A549 (cell line): ENCODE measurements around the gene TTLL11.

Source experiments
- BHLHE40 ChIP-seq: IDR thresholded peaks from 2 replicates; pipeline ENCODE4 v1.6.1; 2012; ENCODE audit warnings: low read depth, low read length, inconsistent platforms
- EHF ChIP-seq: fragments of 250-450 bp; sonication (Bioruptor Pico); IDR thresholded peaks from 2 replicates; pipeline ENCODE4 v1.5.0; 2020; ENCODE audit warnings: mild to moderate bottlenecking
- HDAC2 ChIP-seq: fragments of 200-600 bp; sonication (generic); IDR thresholded peaks from 2 replicates; pipeline ENCODE4 v1.6.1; 2016
- POLR2A ChIP-seq: IDR thresholded peaks from 2 replicates; pipeline ENCODE4 v1.6.1; 2012; ENCODE audit warnings: mild to moderate bottlenecking, low read length
- RAD21 ChIP-seq, 2 experiments: fragments of >200 bp in 1 of 2; sonication (Bioruptor Twin) in 1 of 2; formaldehyde crosslinking in 1 of 2; IDR thresholded peaks in 1 of 2; conservative IDR thresholded peaks in 1 of 2; 2 replicates in 1 of 2; 3 replicates in 1 of 2; pipeline ENCODE4 v1.6.1; 2012 to 2018; ENCODE audit warnings: inconsistent platforms in 1 of 2
- TF ChIP-seq, protein P1 (sequence below): fragments of >200 bp; sonication (Bioruptor Twin); formaldehyde crosslinking; IDR thresholded peaks from 3 replicates; pipeline ENCODE4 v1.5.1; 2016
- TF ChIP-seq, protein P2 (sequence below): IDR thresholded peaks from 2 replicates; pipeline ENCODE4 v1.6.1; 2012
- TF ChIP-seq, protein P3 (sequence below): IDR thresholded peaks from 2 replicates; pipeline ENCODE4 v1.6.1; 2012; ENCODE audit warnings: low read depth, borderline replicate concordance
- TF ChIP-seq, protein P4 (sequence below): fragments of 450-650 bp; IDR thresholded peaks from 2 replicates; pipeline ENCODE4 v1.6.1; 2014; ENCODE audit warnings: antibody characterized with exemption

DNA sequence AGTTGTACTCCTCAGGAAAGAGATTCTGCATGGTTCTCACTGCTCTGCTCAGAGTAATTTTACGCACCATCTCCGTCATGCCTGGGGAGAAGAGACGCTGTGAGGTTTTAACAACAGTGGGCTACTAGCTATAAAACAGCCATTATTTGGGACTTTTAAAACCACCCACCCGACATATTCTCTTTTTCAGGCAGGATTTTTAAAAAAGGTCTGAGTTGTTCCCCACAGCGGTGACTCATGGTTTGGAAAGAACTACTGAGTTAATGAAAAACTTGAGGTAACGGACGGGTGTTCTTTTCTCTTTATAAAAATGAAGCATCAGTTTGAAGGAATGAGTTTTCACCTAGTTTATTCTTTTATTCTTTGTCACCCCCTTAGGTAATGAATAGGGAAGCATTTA is 61.3 kb downstream of the TTLL11 start:
- TF ChIP-seq POLR2A (no peak), HDAC2 (no peak), BHLHE40 (no peak), EHF (CRISPR knock-in tag) (no peak), RAD21 (conservative IDR thresholded peaks at IDR 0.05 in 1 of 2, IDR thresholded peaks at IDR 0.05 in 1 of 2) (no peak)
- TF ChIP-seq, protein P1, sequence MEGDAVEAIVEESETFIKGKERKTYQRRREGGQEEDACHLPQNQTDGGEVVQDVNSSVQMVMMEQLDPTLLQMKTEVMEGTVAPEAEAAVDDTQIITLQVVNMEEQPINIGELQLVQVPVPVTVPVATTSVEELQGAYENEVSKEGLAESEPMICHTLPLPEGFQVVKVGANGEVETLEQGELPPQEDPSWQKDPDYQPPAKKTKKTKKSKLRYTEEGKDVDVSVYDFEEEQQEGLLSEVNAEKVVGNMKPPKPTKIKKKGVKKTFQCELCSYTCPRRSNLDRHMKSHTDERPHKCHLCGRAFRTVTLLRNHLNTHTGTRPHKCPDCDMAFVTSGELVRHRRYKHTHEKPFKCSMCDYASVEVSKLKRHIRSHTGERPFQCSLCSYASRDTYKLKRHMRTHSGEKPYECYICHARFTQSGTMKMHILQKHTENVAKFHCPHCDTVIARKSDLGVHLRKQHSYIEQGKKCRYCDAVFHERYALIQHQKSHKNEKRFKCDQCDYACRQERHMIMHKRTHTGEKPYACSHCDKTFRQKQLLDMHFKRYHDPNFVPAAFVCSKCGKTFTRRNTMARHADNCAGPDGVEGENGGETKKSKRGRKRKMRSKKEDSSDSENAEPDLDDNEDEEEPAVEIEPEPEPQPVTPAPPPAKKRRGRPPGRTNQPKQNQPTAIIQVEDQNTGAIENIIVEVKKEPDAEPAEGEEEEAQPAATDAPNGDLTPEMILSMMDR, result no peak
- TF ChIP-seq, protein P2, sequence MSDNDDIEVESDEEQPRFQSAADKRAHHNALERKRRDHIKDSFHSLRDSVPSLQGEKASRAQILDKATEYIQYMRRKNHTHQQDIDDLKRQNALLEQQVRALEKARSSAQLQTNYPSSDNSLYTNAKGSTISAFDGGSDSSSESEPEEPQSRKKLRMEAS, result no peak
- TF ChIP-seq, protein P3, sequence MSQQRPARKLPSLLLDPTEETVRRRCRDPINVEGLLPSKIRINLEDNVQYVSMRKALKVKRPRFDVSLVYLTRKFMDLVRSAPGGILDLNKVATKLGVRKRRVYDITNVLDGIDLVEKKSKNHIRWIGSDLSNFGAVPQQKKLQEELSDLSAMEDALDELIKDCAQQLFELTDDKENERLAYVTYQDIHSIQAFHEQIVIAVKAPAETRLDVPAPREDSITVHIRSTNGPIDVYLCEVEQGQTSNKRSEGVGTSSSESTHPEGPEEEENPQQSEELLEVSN, result no peak
- TF ChIP-seq, protein P4, sequence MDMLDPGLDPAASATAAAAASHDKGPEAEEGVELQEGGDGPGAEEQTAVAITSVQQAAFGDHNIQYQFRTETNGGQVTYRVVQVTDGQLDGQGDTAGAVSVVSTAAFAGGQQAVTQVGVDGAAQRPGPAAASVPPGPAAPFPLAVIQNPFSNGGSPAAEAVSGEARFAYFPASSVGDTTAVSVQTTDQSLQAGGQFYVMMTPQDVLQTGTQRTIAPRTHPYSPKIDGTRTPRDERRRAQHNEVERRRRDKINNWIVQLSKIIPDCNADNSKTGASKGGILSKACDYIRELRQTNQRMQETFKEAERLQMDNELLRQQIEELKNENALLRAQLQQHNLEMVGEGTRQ, result no peak
